Ishikawa (cell line): ENCODE data around the gene ROBO3.

Source experiments
- CEBPB ChIP-seq: IDR thresholded peaks from 2 replicates; pipeline ENCODE4 v1.6.1; 2012
- CREB1 ChIP-seq: IDR thresholded peaks from 2 replicates; pipeline ENCODE4 v1.6.1; 2012; ENCODE audit warnings: low read depth
- EGR1 ChIP-seq: IDR thresholded peaks from 2 replicates; pipeline ENCODE4 v1.6.1; 2012
- EP300 ChIP-seq: IDR thresholded peaks from 2 replicates; pipeline ENCODE4 v1.6.1; 2012; ENCODE audit warnings: borderline replicate concordance
- FOXM1 ChIP-seq: IDR thresholded peaks from 2 replicates; pipeline ENCODE4 v1.6.1; 2012; ENCODE audit warnings: low read depth, borderline replicate concordance
- MAX ChIP-seq: IDR thresholded peaks from 2 replicates; pipeline ENCODE4 v1.6.1; 2012
- NFIC ChIP-seq: IDR thresholded peaks from 2 replicates; pipeline ENCODE4 v1.6.1; 2012
- RAD21 ChIP-seq: IDR thresholded peaks from 2 replicates; pipeline ENCODE4 v1.6.1; 2012; ENCODE audit warnings: low read depth
- REST ChIP-seq: IDR thresholded peaks from 2 replicates; pipeline ENCODE4 v1.6.1; 2012; ENCODE audit warnings: low read depth, mild to moderate bottlenecking
- TAF1 ChIP-seq: IDR thresholded peaks from 2 replicates; pipeline ENCODE4 v1.6.1; 2012; ENCODE audit warnings: low read depth, mild to moderate bottlenecking
- TCF12 ChIP-seq: IDR thresholded peaks from 2 replicates; pipeline ENCODE4 v1.6.1; 2012; ENCODE audit warnings: low read depth
- TEAD4 ChIP-seq: IDR thresholded peaks from 2 replicates; pipeline ENCODE4 v1.6.1; 2012
- USF1 ChIP-seq: IDR thresholded peaks from 2 replicates; pipeline ENCODE4 v1.6.1; 2012
- YY1 ChIP-seq: IDR thresholded peaks from 2 replicates; pipeline ENCODE4 v1.6.1; 2012; ENCODE audit warnings: low read depth
- ZBTB7A ChIP-seq: IDR thresholded peaks from 2 replicates; pipeline ENCODE4 v1.6.1; 2012; ENCODE audit warnings: low read depth

ROBO3 gene

GRCh38 chr11:124890151-124890550, 24.9 kb downstream of the ROBO3 start:
- TF ChIP-seq TCF12 (no peak), TAF1 (no peak), CREB1 (no peak), ZBTB7A (no peak), NFIC (no peak), EGR1 (no peak), YY1 (no peak), EP300 (no peak), CEBPB (no peak), MAX (no peak), TEAD4 (no peak), FOXM1 (no peak), RAD21 (no peak), REST (no peak)

- TF ChIP-seq ZBTB7A (no peak), EGR1 (no peak), YY1 (no peak), REST (no peak), MAX (no peak), FOXM1 (no peak), RAD21 (no peak), TEAD4 (no peak), EP300 (no peak)
These were observed 25.6 kb downstream of the ROBO3 start for GRCh38 chr11:124890683-124891372.

GRCh38 chr11:124891373-124891861, 26.2 kb downstream of the ROBO3 start:
- TF ChIP-seq MAX (no peak), FOXM1 (no peak), USF1 (no peak)

- no peak for TF ChIP-seq FOXM1
- no peak for TF ChIP-seq ZBTB7A
- no peak for TF ChIP-seq TAF1
- TF ChIP-seq USF1, result no peak
- TF ChIP-seq CREB1, result no peak
- TF ChIP-seq MAX, result no peak
- no peak for TF ChIP-seq TEAD4
- no peak for TF ChIP-seq CEBPB
- no peak for TF ChIP-seq TCF12
- TF ChIP-seq EGR1, result no peak
These were observed 26.9 kb downstream of the ROBO3 start for GRCh38 chr11:124892146-124892545.

- no peak for TF ChIP-seq EGR1
These were observed 27.7 kb downstream of the ROBO3 start for GRCh38 chr11:124892750-124893454.
